Measurements from ENCODE around the gene KIAA0825.

- TF ChIP-seq CTCF (IDR thresholded peaks at IDR 0.05) (no peak), POLR2A (IDR thresholded peaks at IDR 0.05) (no peak)
These were observed 374.8 kb downstream of the KIAA0825 start for GRCh38 chr5:94243612-94244011.
